HG02759 (cell line): ENCODE results near the gene TSPO2.

Experiments used
- ATAC-seq: cut with Tn5 transposase; IDR thresholded peaks from one replicate; pipeline ENCODE4 v1.9.1; 2021; ENCODE audit warnings: mild to moderate bottlenecking, moderate library complexity; ENCODE audit not compliant: unreplicated experiment

The TSPO2 gene

GRCh38 chr6:41049955-41050354, 7.7 kb downstream of the TSPO2 start:
- no peak for ATAC-seq

GRCh38 chr6:41050536-41050935, 8.3 kb downstream of the TSPO2 start:
- no peak for ATAC-seq

- no peak for ATAC-seq
Measured at GRCh38 chr6:41051873-41052272, 9.6 kb downstream of the TSPO2 start.

GRCh38 chr6:41053041-41053440, 10.8 kb downstream of the TSPO2 start, which contains the start of gene APOBEC2:
Gene APOBEC2, plus strand, starts transcription at chr6:41053202. Its CDS starts 146 bp downstream, at chr6:41053348.
- no peak for ATAC-seq

- ATAC-seq = no peak
Measured at GRCh38 chr6:41054511-41054910, 12.2 kb downstream of the TSPO2 start.

- ATAC-seq = no peak
Measured at GRCh38 chr6:41055149-41055548, 12.9 kb downstream of the TSPO2 start.

- no peak for ATAC-seq
Measured at GRCh38 chr6:41056768-41057490, 14.7 kb downstream of the TSPO2 start.

- no peak for ATAC-seq
Measured at GRCh38 chr6:41058783-41059181, 16.5 kb downstream of the TSPO2 start.

GRCh38 chr6:41059556-41059955, 17.3 kb downstream of the TSPO2 start:
- no peak for ATAC-seq

- no peak for ATAC-seq
Measured at GRCh38 chr6:41061196-41061726, 19.0 kb downstream of the TSPO2 start.

GRCh38 chr6:41062056-41062455, 19.8 kb downstream of the TSPO2 start:
- no peak for ATAC-seq

GRCh38 chr6:41063884-41064285, 21.6 kb downstream of the TSPO2 start:
- ATAC-seq = no peak

GRCh38 chr6:41064841-41065240, 22.6 kb downstream of the TSPO2 start:
- no peak for ATAC-seq

GRCh38 chr6:41065550-41066026, 23.3 kb downstream of the TSPO2 start:
- no peak for ATAC-seq

- ATAC-seq = no peak
Measured at GRCh38 chr6:41066867-41067304, 24.6 kb downstream of the TSPO2 start.

GRCh38 chr6:41071501-41071922, 29.2 kb downstream of the TSPO2 start:
- ATAC-seq = no peak

- ATAC-seq = peak; percentile 70
Measured at GRCh38 chr6:41071923-41072835, 29.9 kb downstream of the TSPO2 start, which contains the start of gene OARD1. Gene OARD1, minus strand, starts transcription at chr6:41072356. Its CDS starts 722 bp downstream, at chr6:41071634.

GRCh38 chr6:41072836-41073202, 30.6 kb downstream of the TSPO2 start, which contains the start of gene NFYA:
Gene NFYA, plus strand, starts transcription at chr6:41072974. Its CDS starts 6,116 bp downstream, at chr6:41079090.
- ATAC-seq = peak; percentile 63

- ATAC-seq = peak; percentile 30
Measured at GRCh38 chr6:41073203-41073967, 31.1 kb downstream of the TSPO2 start.

- no peak for ATAC-seq
Measured at GRCh38 chr6:41073968-41074691, 31.9 kb downstream of the TSPO2 start.
